Measurements from ENCODE around the gene CYRIA.

CYRIA gene

DNA sequence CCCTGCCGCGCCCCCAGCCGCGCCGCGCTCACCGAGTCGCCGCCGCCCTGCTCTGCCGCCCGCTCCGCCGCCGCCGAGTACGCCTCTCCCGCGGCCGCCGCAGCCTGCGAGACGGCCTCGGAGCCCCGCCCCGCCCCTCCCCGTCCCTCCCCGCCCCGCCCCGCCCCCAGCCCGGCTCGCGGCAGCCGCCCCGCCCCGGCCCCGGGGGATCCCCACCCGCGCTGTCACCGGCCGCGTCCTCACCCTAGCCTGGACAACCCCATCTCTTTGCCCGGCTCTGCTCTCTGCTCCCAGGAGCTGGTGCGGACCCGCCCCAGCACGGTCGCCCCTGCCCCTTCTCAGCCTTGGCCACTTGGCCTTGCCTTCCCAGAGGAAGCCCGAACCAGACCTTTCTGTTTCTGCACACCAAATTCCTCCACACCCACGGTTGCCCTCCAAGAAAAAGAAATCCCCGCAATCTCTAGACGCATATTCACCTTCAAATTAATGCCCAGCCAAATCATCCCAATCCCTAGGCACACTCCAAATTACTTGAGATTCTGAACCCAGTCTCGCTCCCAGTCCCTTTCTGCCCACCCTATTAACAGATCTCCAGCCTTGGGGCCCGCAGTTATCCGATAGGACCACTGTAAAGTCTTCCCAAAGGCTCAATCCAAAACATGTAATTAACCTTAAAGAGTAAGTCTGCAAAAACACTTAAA, at the start of gene CYRIA:
TSS of gene CYRIA (minus strand) at position 87 of the 701 bp plus-strand sequence. CDS start 77,715 bp downstream, outside the sequence.
- H3K4me3 ChIP-seq (ENCODE audit: low read length): peak within 1 kb of the TSS; percentile 65
- no peak for DNase-seq (ENCODE audit: low read depth)
- TF ChIP-seq CTCF (conservative IDR thresholded peaks at IDR 0.05; ENCODE audit: low read depth, low read length): no peak

DNA sequence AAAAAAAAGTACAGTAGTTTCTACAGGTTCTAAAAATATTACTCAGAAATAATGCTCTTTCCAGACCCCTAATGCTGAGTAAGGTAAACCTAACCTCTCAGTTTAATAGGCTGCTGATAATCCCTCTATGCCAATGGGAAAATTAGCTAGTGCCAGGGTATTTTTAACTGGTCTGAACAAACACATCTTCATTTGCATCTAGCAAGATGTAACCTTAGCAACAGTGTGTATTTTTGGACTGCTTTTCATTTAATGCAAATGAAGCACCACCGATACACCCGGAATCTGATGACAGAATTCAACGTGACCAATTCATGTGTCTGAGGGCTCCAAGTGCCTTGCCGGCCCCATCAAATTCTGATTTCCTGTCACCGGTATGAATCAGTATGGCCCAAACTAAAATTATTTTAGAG, 47.4 kb upstream of the CYRIA start:
- DNase-seq (ENCODE audit: low read depth): no peak
- no peak overlapping the region for H3K4me3 ChIP-seq (ENCODE audit: low read length)
- no peak for TF ChIP-seq CTCF (conservative IDR thresholded peaks at IDR 0.05; ENCODE audit: low read depth, low read length)

DNA sequence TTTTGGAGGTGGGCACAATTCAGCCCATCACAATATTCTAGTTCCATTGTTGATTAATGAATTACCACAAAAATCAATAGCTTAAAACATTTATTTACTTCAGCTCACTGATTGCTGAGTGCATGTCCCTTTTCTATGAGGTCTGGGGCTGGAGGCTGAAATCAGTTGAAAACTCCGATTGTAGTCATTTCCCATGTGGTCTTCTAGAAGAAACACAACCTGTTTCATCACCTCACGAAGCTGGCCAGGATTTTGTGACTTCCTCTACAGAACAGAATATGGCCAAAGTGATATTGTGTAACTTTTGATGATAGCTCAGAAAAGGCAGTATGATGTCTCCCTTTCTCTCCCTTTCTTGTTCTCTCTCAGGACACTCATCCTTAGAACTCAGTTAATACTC, 44.1 kb upstream of the CYRIA start:
- no peak for TF ChIP-seq CTCF (conservative IDR thresholded peaks at IDR 0.05; ENCODE audit: low read depth, low read length)
- no peak for DNase-seq (ENCODE audit: low read depth)
- no peak overlapping the region for H3K4me3 ChIP-seq (ENCODE audit: low read length)

GRCh38 chr2:16708173-16708572, 42.5 kb upstream of the CYRIA start:
- no peak for TF ChIP-seq CTCF (conservative IDR thresholded peaks at IDR 0.05; ENCODE audit: low read depth, low read length)
- no peak for DNase-seq (ENCODE audit: low read depth)
- H3K4me3 ChIP-seq (ENCODE audit: low read length): no peak overlapping the region

DNA sequence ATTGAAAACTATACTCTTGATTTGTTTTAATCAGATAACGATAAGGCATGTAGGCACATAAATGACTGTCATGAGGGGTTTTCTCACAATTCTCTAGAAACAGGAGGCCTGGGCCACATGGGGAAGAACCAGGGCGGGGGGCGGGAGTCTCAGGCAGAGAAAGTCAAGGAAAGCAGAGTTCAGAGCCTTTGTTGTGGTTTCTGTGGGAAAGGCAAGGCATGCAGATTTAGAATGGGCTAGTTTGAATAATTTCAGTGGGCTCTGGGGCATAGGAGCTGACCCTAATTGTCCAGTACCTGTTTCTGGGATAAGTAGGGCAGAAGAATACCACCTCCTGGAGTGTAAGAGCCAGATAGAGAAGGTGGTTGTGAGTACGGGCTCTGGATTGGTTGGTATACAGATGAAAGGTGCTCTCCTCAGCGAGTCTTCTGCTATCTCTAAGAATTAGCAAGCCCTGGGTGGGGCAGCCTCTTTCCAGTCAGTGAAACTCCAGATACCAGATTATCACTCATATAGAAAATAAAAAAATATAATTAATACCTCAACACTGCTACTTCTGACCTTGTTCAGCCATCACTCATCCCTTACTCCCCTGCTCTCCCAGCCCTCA, 41.5 kb upstream of the CYRIA start:
- TF ChIP-seq CTCF (conservative IDR thresholded peaks at IDR 0.05; ENCODE audit: low read depth, low read length): no peak

GRCh38 chr2:16700551-16701259, 35.1 kb upstream of the CYRIA start:
- DNase-seq (ENCODE audit: low read depth): no peak
- H3K4me3 ChIP-seq (ENCODE audit: low read length): no peak overlapping the region
- TF ChIP-seq CTCF (conservative IDR thresholded peaks at IDR 0.05; ENCODE audit: low read depth, low read length): no peak

More for the DNA sequence above, 41.5 kb upstream of the CYRIA start:
- no peak for DNase-seq (ENCODE audit: low read depth)
- H3K4me3 ChIP-seq (ENCODE audit: low read length): no peak overlapping the region

Data from retinal pigment epithelial cell (primary cell).